K562 (cell line): Measurements from ENCODE around the gene MMRN2. TPM values are rescaled to one million over a fixed set of nuclear protein-coding genes. Genes with fewer than 3 reads are reported as not detected.

ENCODE experiments used
- BACH1 ChIP-seq: fragments of 200-800 bp; sonication (Bioruptor generic); IDR thresholded peaks from 2 replicates; pipeline ENCODE4 v1.6.1; 2016; ENCODE audit warnings: missing genetic modification characterization, missing compliant biosample characterization
- ETS2 ChIP-seq: IDR thresholded peaks from 2 replicates; pipeline ENCODE4 v1.6.1; 2016; ENCODE audit warnings: borderline replicate concordance, missing genetic modification characterization, mild to moderate bottlenecking, moderate library complexity, missing compliant biosample characterization; ENCODE audit not compliant: poor library complexity, severe bottlenecking
- FOXK2 ChIP-seq, 2 experiments: fragments of 450-650 bp; IDR thresholded peaks in 1 of 2; conservative IDR thresholded peaks in 1 of 2; 2 replicates each; pipeline ENCODE4 v1.6.1; 2016; ENCODE audit warnings: low read depth in 2 of 2, mild to moderate bottlenecking in 1 of 2
- GTF2F1 ChIP-seq: IDR thresholded peaks from 2 replicates; pipeline ENCODE4 v1.6.1; 2011; ENCODE audit warnings: low read depth, low read length, improper control_type of control experiment
- HDAC1 ChIP-seq, 2 experiments: fragments of 450-650 bp; IDR thresholded peaks; 2 replicates each; pipeline ENCODE4 v1.6.1; 2016 to 2017; ENCODE audit warnings: inconsistent platforms in 1 of 2, mild to moderate bottlenecking in 1 of 2, moderate library complexity in 1 of 2
- HNRNPK ChIP-seq: fragments of 200-400 bp; formaldehyde crosslinking; IDR thresholded peaks from one replicate; pipeline ENCODE4 v1.6.1; 2018; ENCODE audit warnings: mild to moderate bottlenecking, low read depth, low read length; ENCODE audit not compliant: poor library complexity, severe bottlenecking
- KLF6 ChIP-seq: fragments of 250-450 bp; sonication (Bioruptor Pico); IDR thresholded peaks from 2 replicates; pipeline ENCODE4 v1.4.0; 2020; ENCODE audit warnings: mild to moderate bottlenecking, moderate library complexity, borderline replicate concordance
- NRF1 ChIP-seq, 2 experiments: fragments of 450-650 bp; IDR thresholded peaks in 1 of 2; conservative IDR thresholded peaks in 1 of 2; 2 replicates each; pipeline ENCODE4 v1.6.1; 2014; ENCODE audit warnings: mild to moderate bottlenecking in 2 of 2
- PHF8 ChIP-seq: fragments of 200-600 bp; sonication (generic); IDR thresholded peaks from 2 replicates; pipeline ENCODE4 v1.6.1; 2012; ENCODE audit warnings: mixed run types, mild to moderate bottlenecking, inconsistent platforms, low read length, moderate library complexity, borderline replicate concordance
- SAP30 ChIP-seq: fragments of 200-600 bp; sonication (generic); IDR thresholded peaks from 2 replicates; pipeline ENCODE4 v1.6.1; 2012; ENCODE audit warnings: borderline replicate concordance, low read depth, mild to moderate bottlenecking, moderate library complexity, low read length, control low read depth, inconsistent platforms; ENCODE audit not compliant: insufficient read depth, poor library complexity, severe bottlenecking
- SMARCA5 ChIP-seq: fragments of 450-650 bp; IDR thresholded peaks from 2 replicates; pipeline ENCODE4 v1.6.1; 2016
- SNRNP70 ChIP-seq: fragments of 200-400 bp; formaldehyde crosslinking; optimal IDR thresholded peaks from 2 replicates; pipeline ENCODE3; 2017; ENCODE audit warnings: low read depth, low read length
- SP1 ChIP-seq: sonication (generic); formaldehyde crosslinking; IDR thresholded peaks from 2 replicates; pipeline ENCODE4 v1.8.1; 2022; ENCODE audit warnings: mild to moderate bottlenecking, missing genetic modification reagents
- TBP ChIP-seq: optimal IDR thresholded peaks from 2 replicates; pipeline ENCODE3; 2011; ENCODE audit warnings: low read depth, low read length, improper control_type of control experiment
- polyA plus RNA-seq, 8 experiments: library from polyadenylated mRNA; depleted of rRNA in 4 of 8; stranded (reverse) in 5 of 8; unstranded in 3 of 8; fragments of >200 nt; fragmentation: Nextera tagmentation in 2 of 8; fragmentation: Illumina TruSeq in 1 of 8; extraction: Ambion mirVana in 2 of 8; extraction: Trizol in 1 of 8; gene quantifications; 2 replicates each; pipeline versions ENCODE4 v1.2.1 to v1.2.3, GENCODE V29; 2011 to 2014; ENCODE audit warnings: inconsistent platforms in 1 of 8, missing spikeins in 1 of 8
- total RNA-seq, 7 experiments: library from RNA; depleted of rRNA in 6 of 7; stranded (reverse); fragments of >200 nt in 6 of 7; fragmentation: Illumina TruSeq in 2 of 7; extraction: Trizol in 2 of 7; gene quantifications; 2 replicates each; pipeline versions ENCODE4 v1.2.1 to v1.2.3, GENCODE V29; 2011 to 2021; ENCODE audit warnings: low replicate concordance in 1 of 7
- TF ChIP-seq, protein P1 (sequence below): fragments of 200-400 bp; formaldehyde crosslinking; IDR thresholded peaks from 2 replicates; pipeline ENCODE4 v1.6.1; 2017; ENCODE audit warnings: mild to moderate bottlenecking, low read depth, low read length, moderate library complexity
- TF ChIP-seq, protein P2 (sequence below): conservative IDR thresholded peaks from 2 replicates; pipeline ENCODE4 v1.6.1; 2011; ENCODE audit warnings: low read depth, mild to moderate bottlenecking, low read length; ENCODE audit not compliant: control insufficient read depth
- TF ChIP-seq, protein P3 (sequence below): sonication (generic); formaldehyde crosslinking; IDR thresholded peaks from 2 replicates; pipeline ENCODE4 v1.8.0; 2022; ENCODE audit warnings: missing genetic modification reagents, mild to moderate bottlenecking, borderline replicate concordance
- TF ChIP-seq, protein P4 (sequence below), 2 experiments: IDR thresholded peaks; 2 replicates each; pipeline ENCODE4 v1.6.1; 2012; ENCODE audit warnings: improper control_type of control experiment in 2 of 2, low read depth in 2 of 2, low read length in 2 of 2, borderline replicate concordance in 1 of 2

MMRN2 gene
- total and polyA plus RNA-seq, 9 of the 15 experiments (the other 6 are each of a cell fraction or from before 2014, with no cell fraction given), result 0.07 to 2.0 (median 1.2) TPM

DNA sequence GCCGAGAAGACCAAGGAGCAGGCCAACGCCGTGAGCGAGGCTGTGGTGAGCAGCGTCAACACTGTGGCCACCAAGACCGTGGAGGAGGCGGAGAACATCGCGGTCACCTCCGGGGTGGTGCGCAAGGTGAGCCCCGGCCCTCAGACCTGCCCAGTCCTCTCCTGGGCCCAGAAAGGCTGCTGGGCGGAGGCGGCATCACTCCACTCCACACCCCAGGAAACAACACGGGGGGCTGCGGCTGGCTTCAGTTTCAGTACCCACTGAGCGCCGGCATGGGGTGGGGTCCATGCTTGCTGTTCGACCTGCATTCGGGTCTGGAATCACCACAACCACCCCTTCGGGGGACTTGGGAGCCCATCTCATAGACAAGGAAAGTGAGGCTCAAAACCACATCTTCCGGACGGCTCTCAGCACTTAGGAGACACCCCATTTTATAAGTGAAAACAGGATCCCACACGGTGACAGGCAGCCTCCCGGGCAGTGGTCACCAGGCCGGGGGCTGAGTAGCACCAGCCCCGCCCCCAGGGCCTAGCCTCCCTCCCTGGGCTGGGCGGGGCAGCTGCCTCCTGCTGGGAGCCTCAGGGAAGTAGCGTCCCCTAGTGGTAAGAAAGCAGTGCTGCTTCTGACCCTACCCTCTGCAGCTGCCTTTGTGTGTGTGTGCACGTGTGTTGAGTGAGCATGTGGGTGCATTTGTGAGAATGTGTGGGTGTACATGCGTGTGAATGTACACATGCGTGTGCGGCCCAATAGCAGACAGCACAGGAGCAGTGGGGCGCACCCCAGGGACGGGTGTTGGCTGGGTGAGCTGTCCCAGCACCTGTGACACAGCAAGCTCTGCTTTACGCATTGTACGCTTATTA is 2.8 kb upstream of the MMRN2 start (continued):
- TF ChIP-seq SAP30 (no peak), SMARCA5 (no peak), SNRNP70 (no peak), TBP (peak; percentile 36), SP1 (peak; percentile 85), NRF1 (conservative IDR thresholded peaks at IDR 0.05 in 1 of 2, IDR thresholded peaks at IDR 0.05 in 1 of 2) (peak; percentile 53 to 63), BACH1 (no peak), HDAC1 (IDR thresholded peaks at IDR 0.05) (peak in 1 of 2 experiments; percentile 62; a peak in 1 of 4 replicates), HNRNPK (no peak), PHF8 (no peak; the same call in 1 of the 2 replicates), GTF2F1 (no peak), FOXK2 (conservative IDR thresholded peaks at IDR 0.05 in 1 of 2, IDR thresholded peaks at IDR 0.05 in 1 of 2; ENCODE audit: low read depth in 2 of 2) (peak in 1 of 2 experiments; percentile 43; a peak in 1 of 4 replicates), KLF6 (no peak), ETS2 (tag) (no peak)
- TF ChIP-seq, protein P1, sequence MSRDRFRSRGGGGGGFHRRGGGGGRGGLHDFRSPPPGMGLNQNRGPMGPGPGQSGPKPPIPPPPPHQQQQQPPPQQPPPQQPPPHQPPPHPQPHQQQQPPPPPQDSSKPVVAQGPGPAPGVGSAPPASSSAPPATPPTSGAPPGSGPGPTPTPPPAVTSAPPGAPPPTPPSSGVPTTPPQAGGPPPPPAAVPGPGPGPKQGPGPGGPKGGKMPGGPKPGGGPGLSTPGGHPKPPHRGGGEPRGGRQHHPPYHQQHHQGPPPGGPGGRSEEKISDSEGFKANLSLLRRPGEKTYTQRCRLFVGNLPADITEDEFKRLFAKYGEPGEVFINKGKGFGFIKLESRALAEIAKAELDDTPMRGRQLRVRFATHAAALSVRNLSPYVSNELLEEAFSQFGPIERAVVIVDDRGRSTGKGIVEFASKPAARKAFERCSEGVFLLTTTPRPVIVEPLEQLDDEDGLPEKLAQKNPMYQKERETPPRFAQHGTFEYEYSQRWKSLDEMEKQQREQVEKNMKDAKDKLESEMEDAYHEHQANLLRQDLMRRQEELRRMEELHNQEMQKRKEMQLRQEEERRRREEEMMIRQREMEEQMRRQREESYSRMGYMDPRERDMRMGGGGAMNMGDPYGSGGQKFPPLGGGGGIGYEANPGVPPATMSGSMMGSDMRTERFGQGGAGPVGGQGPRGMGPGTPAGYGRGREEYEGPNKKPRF, result no peak
- TF ChIP-seq, protein P2, sequence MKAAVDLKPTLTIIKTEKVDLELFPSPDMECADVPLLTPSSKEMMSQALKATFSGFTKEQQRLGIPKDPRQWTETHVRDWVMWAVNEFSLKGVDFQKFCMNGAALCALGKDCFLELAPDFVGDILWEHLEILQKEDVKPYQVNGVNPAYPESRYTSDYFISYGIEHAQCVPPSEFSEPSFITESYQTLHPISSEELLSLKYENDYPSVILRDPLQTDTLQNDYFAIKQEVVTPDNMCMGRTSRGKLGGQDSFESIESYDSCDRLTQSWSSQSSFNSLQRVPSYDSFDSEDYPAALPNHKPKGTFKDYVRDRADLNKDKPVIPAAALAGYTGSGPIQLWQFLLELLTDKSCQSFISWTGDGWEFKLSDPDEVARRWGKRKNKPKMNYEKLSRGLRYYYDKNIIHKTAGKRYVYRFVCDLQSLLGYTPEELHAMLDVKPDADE, result 0 out of 2 replicates have a peak, but pooled peaks have one; percentile 6
- TF ChIP-seq, protein P3, sequence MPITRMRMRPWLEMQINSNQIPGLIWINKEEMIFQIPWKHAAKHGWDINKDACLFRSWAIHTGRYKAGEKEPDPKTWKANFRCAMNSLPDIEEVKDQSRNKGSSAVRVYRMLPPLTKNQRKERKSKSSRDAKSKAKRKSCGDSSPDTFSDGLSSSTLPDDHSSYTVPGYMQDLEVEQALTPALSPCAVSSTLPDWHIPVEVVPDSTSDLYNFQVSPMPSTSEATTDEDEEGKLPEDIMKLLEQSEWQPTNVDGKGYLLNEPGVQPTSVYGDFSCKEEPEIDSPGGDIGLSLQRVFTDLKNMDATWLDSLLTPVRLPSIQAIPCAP (CRISPR knock-in tag), result no peak
- TF ChIP-seq, protein P4, sequence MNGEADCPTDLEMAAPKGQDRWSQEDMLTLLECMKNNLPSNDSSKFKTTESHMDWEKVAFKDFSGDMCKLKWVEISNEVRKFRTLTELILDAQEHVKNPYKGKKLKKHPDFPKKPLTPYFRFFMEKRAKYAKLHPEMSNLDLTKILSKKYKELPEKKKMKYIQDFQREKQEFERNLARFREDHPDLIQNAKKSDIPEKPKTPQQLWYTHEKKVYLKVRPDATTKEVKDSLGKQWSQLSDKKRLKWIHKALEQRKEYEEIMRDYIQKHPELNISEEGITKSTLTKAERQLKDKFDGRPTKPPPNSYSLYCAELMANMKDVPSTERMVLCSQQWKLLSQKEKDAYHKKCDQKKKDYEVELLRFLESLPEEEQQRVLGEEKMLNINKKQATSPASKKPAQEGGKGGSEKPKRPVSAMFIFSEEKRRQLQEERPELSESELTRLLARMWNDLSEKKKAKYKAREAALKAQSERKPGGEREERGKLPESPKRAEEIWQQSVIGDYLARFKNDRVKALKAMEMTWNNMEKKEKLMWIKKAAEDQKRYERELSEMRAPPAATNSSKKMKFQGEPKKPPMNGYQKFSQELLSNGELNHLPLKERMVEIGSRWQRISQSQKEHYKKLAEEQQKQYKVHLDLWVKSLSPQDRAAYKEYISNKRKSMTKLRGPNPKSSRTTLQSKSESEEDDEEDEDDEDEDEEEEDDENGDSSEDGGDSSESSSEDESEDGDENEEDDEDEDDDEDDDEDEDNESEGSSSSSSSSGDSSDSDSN (IDR thresholded peaks at IDR 0.05; ENCODE audit: borderline replicate concordance in 1 of 2, low read depth in 2 of 2, low read length in 2 of 2), result 0 out of 4 replicates have a peak, but pooled peaks of 1 of the 2 experiments have one; percentile 42
